HG03139 (cell line): ENCODE measurements around the gene TMEM258.

Experiments
- ATAC-seq: cut with Tn5 transposase; IDR thresholded peaks from one replicate; pipeline ENCODE4 v1.9.1; 2021; ENCODE audit not compliant: unreplicated experiment

TMEM258 gene

GRCh38 chr11:61777234-61778090 is 14.9 kb downstream of the TMEM258 start:
- ATAC-seq, result no peak

GRCh38 chr11:61776561-61777075 is 15.8 kb downstream of the TMEM258 start:
- no peak for ATAC-seq

- no peak for ATAC-seq
Observed at GRCh38 chr11:61775606-61776554, 16.5 kb downstream of the TMEM258 start.

- ATAC-seq, result no peak
Observed at GRCh38 chr11:61775106-61775505, 17.3 kb downstream of the TMEM258 start.

- no peak for ATAC-seq
Observed at GRCh38 chr11:61774411-61774810, 18.0 kb downstream of the TMEM258 start.

- no peak for ATAC-seq
Observed at GRCh38 chr11:61773809-61774208, 18.6 kb downstream of the TMEM258 start.

GRCh38 chr11:61773356-61773755 is 19.0 kb downstream of the TMEM258 start:
- ATAC-seq, result no peak

- no peak for ATAC-seq
Observed at GRCh38 chr11:61771985-61772455, 20.4 kb downstream of the TMEM258 start.

- ATAC-seq, result no peak
Observed at GRCh38 chr11:61771195-61771894, 21.1 kb downstream of the TMEM258 start.

- no peak for ATAC-seq
Observed at GRCh38 chr11:61769946-61770683, 22.3 kb downstream of the TMEM258 start.

- ATAC-seq, result no peak
Observed at GRCh38 chr11:61769169-61769920, 23.1 kb downstream of the TMEM258 start.

GRCh38 chr11:61768376-61769076 is 23.9 kb downstream of the TMEM258 start:
- ATAC-seq, result no peak

- no peak for ATAC-seq
Observed at GRCh38 chr11:61766353-61766841, 26.0 kb downstream of the TMEM258 start.

- ATAC-seq, result no peak
Observed at GRCh38 chr11:61765550-61766253, 26.7 kb downstream of the TMEM258 start.

GRCh38 chr11:61764606-61765260 is 27.7 kb downstream of the TMEM258 start:
- ATAC-seq, result no peak

GRCh38 chr11:61763930-61764605 is 28.3 kb downstream of the TMEM258 start:
- no peak for ATAC-seq

GRCh38 chr11:61762798-61763197 is 29.6 kb downstream of the TMEM258 start:
- ATAC-seq, result no peak
